Body of pancreas (tissue), 4 donors: ENCODE results near the gene LAMA5. TPM values are rescaled to one million over a fixed set of nuclear protein-coding genes. Genes with fewer than 3 reads are reported as not detected.
A peak's percentile ranks its signal among the peaks of the same experiment; 100 is the strongest.

Experiments used
- ATAC-seq: fragments of 150-250 bp; one replicate; pipeline ENCODE4 v1.9.1; 2016
- DNase-seq, 4 donors: peaks; one replicate each; pipeline ENCODE4 v3.0.0-alpha.2; 2019
- H3K27ac ChIP-seq, 4 donors: fragments of 200-600 bp; sonication (generic); 1 replicate in 3 of 4; 2 replicates in 1 of 4; pipeline versions ENCODE4 v1.5.1 to v1.6.1; 2016 to 2019; ENCODE audit warnings: mild to moderate bottlenecking in 1 of 4, mixed read lengths in 1 of 4, moderate library complexity in 1 of 4
- H3K27me3 ChIP-seq, 2 donors: fragments of 200-600 bp; sonication (generic); one replicate each; pipeline ENCODE4 v1.6.0; 2016; ENCODE audit warnings: mild to moderate bottlenecking in 1 of 2
- H3K36me3 ChIP-seq, 2 donors: fragments of 200-600 bp; sonication (generic); replicated peaks in 1 of 2; 2 replicates each; pipeline ENCODE4 v1.5.1; 2016; ENCODE audit warnings: low read depth in 2 of 2; ENCODE audit not compliant: insufficient read depth in 1 of 2
- H3K4me1 ChIP-seq: fragments of 200-600 bp; sonication (generic); one replicate; pipeline ENCODE4 v1.6.0; 2016
- H3K4me3 ChIP-seq, 2 donors: fragments of 200-600 bp; sonication (generic); 1 replicate in 1 of 2; 2 replicates in 1 of 2; pipeline ENCODE4 v1.5.1; 2016 to 2019
- H3K9me3 ChIP-seq, 3 donors: fragments of 200-600 bp; sonication (generic); 1 replicate in 2 of 3; 2 replicates in 1 of 3; pipeline ENCODE4 v1.5.1; 2016
- CTCF ChIP-seq, 7 experiments: fragments of 450-650 bp in 4 of 7; fragments of 200-600 bp in 3 of 7; sonication (generic) in 3 of 7; IDR thresholded peaks; one replicate each; pipeline ENCODE4 v1.5.1; 2016 to 2019; ENCODE audit warnings: antibody characterized with exemption in 7 of 7
- POLR2A ChIP-seq, 3 donors: fragments of 450-650 bp; IDR thresholded peaks; one replicate each; pipeline ENCODE4 v1.6.1; 2016; ENCODE audit warnings: antibody characterized with exemption in 3 of 3, mild to moderate bottlenecking in 2 of 3
- WGBS, 2 donors: methylation state at CpG; one replicate each; pipeline ENCODE4 v1.1.5; 2017; 5-methylcytosine and 5-hydroxymethylcytosine counted together
- intact Hi-C: fragments of 100-400 bp; cut with DNase I; formaldehyde crosslinking; loops from one replicate; pipeline ENCODE4 v1.15.1; 2023
- total RNA-seq, 2 donors: library from RNA; depleted of rRNA; stranded (reverse); fragments of >200 nt; gene quantifications; one replicate each; pipeline ENCODE4 v1.1.0, GENCODE V29; 2016

LAMA5 gene
- total RNA-seq, 2 donors from 2014 or later, result 115 to 185 TPM

GRCh38 chr20:62303340-62304226 is 63.5 kb downstream of the LAMA5 start:
- WGBS, 2 donors, result 1 to 3% methylated on average over 6 to 66 of the region's 66 CpGs
- no peak for ATAC-seq
- H3K27ac ChIP-seq, result peak overlapping the region; percentile 89 to 99 (median 98)
- H3K4me3 ChIP-seq, result peak overlapping the region; percentile 32 to 53
- intact Hi-C loops, result no loop called here
- TF ChIP-seq CTCF (IDR thresholded peaks at IDR 0.05) (no peak), POLR2A (IDR thresholded peaks at IDR 0.05) (no peak)
- H3K36me3 ChIP-seq, result peaks cover 17 to 21% of the 10 kb centered on the region in 2 donors
- no peaks in the 10 kb centered on the region for H3K9me3 ChIP-seq
- peak in 2 of 4 donors; percentile 42 for DNase-seq
- H3K4me1 ChIP-seq, result peaks cover 46% of the 10 kb centered on the region
- no peaks in the 10 kb centered on the region for H3K27me3 ChIP-seq

GRCh38 chr20:62303062-62303339 is 64.1 kb downstream of the LAMA5 start:
- H3K4me3 ChIP-seq, result peak overlapping the region; percentile 32 to 53
- H3K27ac ChIP-seq, result peak overlapping the region; percentile 89 to 99 (median 98)
- peaks cover 12 to 15% of the 10 kb centered on the region in 2 donors for H3K36me3 ChIP-seq
- H3K27me3 ChIP-seq, result no peaks in the 10 kb centered on the region
- peaks cover 52% of the 10 kb centered on the region for H3K4me1 ChIP-seq
- intact Hi-C loops, result no loop called here
- TF ChIP-seq POLR2A (IDR thresholded peaks at IDR 0.05) (no peak), CTCF (IDR thresholded peaks at IDR 0.05) (no peak)
- ATAC-seq (no peak), DNase-seq (no peak)
- no peaks in the 10 kb centered on the region for H3K9me3 ChIP-seq
- WGBS, 2 donors, result 0% methylated on average over 17 of the region's 39 CpGs; no CpG with 5 or more reads in 1 of the 2 donors

GRCh38 chr20:62302341-62303061 is 64.6 kb downstream of the LAMA5 start, which contains the start of gene ADRM1:
ADRM1 (plus strand) TSS chr20:62302997; CDS start chr20:62303569, 572 bp downstream.
- TF ChIP-seq CTCF (IDR thresholded peaks at IDR 0.05) (peak; percentile 92 to 98 (median 95)), POLR2A (IDR thresholded peaks at IDR 0.05) (peak; percentile 45 to 70 (median 57))
- Histone ChIP-seq H3K4me3 (peak within 1 kb of the TSS; percentile 32 to 60), H3K27ac (peak within 1 kb of the TSS; percentile 97 to 99 (median 98)), H3K27me3 (no peaks in the 10 kb centered on the region), H3K9me3 (no peaks in the 10 kb centered on the region), H3K36me3 (peaks cover 7 to 10% of the 10 kb centered on the region in 2 donors), H3K4me1 (peaks cover 57% of the 10 kb centered on the region)
- WGBS, 2 donors, result 0% methylated on average over 9 to 48 of the region's 81 CpGs
- DNase-seq, result peak; percentile 96
- intact Hi-C loops, result no loop called here
- ATAC-seq, result peak; percentile 88

- Histone ChIP-seq H3K4me3 (peak overlapping the region; percentile 12 to 60), H3K4me1 (peaks cover 64% of the 10 kb centered on the region), H3K36me3 (peaks cover 4 to 5% of the 10 kb centered on the region in 2 donors), H3K27me3 (no peaks in the 10 kb centered on the region), H3K27ac (peak overlapping the region; percentile 97 to 99 (median 98)), H3K9me3 (no peaks in the 10 kb centered on the region)
- ATAC-seq (peak; percentile 64), DNase-seq (peak; percentile 93 to 96 (median 94))
- WGBS, 2 donors, result 3 to 4% methylated on average over 22 to 24 of the region's 24 CpGs
- intact Hi-C loops, result no loop called here
- TF ChIP-seq POLR2A (IDR thresholded peaks at IDR 0.05) (peak; percentile 18 to 79 (median 71)), CTCF (IDR thresholded peaks at IDR 0.05) (peak; percentile 72 to 98 (median 96))
These were observed 65.3 kb downstream of the LAMA5 start for GRCh38 chr20:62301773-62302340.
